GM21515 (cell line): Measurements from ENCODE around the gene BTBD9.

Experiments
- ATAC-seq: cut with Tn5 transposase; IDR thresholded peaks from one replicate; pipeline ENCODE4 v1.9.1; 2021; ENCODE audit not compliant: unreplicated experiment

The BTBD9 gene

DNA sequence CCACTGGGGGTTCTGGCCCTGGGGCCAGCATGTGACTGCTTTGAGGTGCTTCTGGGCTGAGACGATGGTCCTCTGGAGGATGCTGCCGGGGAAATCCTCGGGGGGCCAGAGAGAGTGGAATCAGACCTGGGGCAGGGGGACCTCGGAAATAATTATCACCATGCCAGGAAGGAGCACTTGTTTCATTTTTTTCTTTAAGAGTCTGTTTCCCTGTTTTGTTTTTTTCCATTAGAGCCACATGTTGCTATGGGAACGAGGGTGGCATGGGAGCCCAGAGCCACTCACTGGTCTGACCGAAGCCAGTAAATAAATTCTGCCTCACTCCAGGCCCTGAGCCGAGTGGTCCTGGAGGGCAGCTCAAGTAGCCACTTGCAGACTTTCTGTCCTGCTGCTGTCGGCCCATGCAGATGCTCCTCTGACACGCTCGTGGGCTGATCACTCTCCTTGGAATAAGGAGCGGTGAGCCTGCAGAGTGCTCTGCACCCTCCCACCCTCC lies 455.1 kb downstream of the BTBD9 start:
- ATAC-seq = no peak

GRCh38 chr6:38183856-38184584 lies 455.7 kb downstream of the BTBD9 start:
- no peak for ATAC-seq

- ATAC-seq = no peak
These were observed 457.3 kb downstream of the BTBD9 start for GRCh38 chr6:38182426-38182825.

- no peak for ATAC-seq
These were observed 459.1 kb downstream of the BTBD9 start for GRCh38 chr6:38180586-38180985.

GRCh38 chr6:38179794-38180430 lies 459.8 kb downstream of the BTBD9 start:
- no peak for ATAC-seq

- no peak for ATAC-seq
These were observed 460.4 kb downstream of the BTBD9 start for GRCh38 chr6:38179300-38179699.

DNA sequence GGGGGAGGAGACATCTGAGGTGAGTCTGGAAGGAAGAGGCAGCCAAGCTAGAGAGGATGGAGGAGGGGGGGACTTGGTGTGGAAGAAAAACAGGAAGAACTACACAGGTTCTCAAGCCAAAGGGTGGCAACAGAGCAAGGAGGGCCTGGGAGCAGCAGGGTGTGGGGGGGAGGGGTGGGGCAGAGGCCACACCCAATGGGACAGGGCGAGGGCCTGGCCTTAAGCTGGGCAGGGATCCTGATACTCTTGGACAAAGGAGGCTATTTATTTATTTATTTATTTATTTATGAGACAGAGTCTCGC lies 461.2 kb downstream of the BTBD9 start:
- no peak for ATAC-seq

DNA sequence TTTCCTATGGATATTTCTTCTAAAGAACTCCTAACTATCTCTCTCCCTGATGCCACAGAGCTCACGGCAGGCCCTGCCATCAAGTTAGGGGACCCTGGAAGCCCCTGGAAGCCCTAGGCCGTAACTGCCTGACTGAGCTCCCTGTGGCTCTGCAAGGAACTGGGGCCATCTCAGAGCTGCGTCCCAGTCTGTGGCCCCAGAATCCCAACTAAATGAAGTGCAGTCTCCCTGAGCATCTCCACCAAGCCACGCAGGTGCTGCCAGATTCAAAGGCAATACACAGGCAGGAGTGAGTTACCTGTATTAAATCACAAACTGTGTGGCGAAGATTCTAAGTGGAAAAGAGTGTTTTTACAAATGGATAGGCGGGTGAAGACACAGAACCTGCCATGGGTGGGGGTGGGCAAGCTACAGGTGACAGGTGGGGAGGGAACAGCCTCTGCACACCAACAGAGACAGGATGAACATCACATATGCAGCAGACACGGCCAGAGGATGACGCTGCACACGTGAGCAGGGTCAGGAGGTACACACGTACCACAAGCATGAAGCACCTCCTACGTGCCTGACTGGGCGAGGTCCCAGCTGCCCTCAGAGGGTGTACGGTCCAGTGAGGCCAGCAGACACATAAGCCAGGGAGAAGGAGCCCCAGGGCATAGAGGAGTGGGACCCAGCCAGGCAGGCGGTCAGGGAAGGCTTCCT lies 461.7 kb downstream of the BTBD9 start:
- no peak for ATAC-seq

DNA sequence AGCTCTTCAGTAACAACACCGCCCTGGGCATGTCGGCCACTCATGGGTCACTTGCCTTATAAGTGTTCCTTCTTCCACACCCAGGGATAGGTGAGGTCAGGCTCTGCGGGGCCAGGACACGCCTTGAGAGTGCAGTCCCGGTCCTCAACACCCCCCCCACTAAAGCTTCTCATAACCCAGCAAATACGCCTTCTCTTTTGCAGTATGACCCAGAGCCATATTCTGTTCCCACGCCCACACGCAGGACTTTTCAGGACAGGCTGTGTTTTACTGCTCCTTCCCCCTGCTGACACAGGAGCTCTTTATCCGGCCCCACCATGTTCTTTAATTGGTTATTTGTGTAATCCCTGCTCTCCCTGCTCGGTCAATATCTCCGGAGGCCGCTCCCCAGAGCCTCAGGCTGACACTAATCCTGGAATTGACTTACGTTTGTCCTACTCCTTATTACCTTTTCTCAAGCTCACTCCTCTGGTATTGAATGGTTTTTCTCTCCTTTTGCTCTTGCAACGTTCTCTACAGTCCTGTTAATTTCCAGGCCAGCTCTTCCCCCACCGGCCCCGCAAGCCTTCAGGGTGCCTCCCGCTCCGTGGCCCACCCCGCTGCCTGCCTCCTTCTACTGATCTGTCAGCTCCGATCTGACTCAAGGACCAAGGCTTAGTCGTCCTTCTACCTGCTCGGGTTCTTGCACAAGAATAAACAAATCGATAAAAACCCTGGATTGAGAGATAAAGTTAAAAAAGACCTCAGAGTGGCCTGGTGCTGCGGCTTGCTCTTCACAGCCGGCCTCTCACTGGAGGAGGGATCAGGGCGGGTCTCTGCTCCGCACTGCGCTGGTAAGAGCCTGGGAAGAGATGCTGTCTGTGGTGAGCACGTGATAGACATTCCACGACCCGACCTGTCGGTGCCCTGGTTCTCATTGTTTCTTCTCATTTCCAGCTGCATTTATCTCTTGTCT lies 462.7 kb downstream of the BTBD9 start:
- ATAC-seq = no peak

- ATAC-seq = no peak
These were observed 463.9 kb downstream of the BTBD9 start for GRCh38 chr6:38175786-38176185.

DNA sequence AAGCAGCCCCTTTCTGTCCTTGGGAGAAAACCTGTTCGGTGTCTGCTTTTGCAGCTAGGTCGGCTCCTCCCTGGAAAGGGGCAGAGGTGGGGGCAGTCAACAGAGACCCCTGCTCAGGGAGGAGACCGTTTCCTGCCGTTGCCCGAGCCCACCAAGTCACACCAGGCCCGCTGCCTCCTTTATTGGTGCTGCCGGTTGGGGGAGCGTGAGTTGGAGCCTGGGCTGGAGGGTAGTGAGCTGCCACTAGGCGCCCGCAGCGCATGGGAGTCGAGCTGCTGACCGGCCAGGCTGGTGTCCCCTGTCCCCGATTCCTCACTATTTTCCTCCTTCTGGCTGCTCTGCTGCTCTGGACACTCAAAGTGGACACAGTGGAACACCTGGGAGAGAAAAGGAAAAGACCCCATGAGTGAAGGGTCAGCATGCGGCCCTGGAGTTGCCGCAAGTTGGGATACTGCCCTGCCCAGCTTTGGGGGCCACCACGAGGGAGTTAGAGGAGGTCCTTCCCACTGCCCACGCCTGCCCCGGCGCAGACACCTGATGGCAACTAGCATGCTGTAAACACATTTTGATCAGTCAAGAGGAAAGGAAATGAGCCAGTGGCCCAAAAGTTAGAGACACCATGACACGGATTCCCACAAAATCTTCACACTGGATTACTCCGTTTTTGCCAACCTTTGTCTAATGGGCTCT lies 464.8 kb downstream of the BTBD9 start:
- no peak for ATAC-seq

DNA sequence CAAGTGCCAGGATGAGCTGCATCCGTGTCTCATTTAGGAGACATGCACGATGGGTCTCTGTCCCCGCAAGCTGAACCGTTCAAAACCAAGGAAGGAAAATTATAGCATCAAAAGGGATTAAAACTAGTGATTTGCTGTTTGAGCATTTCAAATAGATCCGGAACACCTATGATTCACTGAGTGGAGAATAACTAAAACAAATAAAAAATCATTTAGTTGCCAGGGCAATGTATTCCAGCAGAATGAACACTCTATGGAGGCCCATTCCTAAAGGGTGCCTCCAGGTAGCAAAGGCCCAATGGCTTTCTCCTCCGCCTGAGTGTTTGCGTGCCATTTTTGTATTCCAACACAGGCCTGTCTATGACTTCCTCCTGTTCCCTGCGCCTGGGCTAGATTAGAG lies 465.4 kb downstream of the BTBD9 start:
- no peak for ATAC-seq

DNA sequence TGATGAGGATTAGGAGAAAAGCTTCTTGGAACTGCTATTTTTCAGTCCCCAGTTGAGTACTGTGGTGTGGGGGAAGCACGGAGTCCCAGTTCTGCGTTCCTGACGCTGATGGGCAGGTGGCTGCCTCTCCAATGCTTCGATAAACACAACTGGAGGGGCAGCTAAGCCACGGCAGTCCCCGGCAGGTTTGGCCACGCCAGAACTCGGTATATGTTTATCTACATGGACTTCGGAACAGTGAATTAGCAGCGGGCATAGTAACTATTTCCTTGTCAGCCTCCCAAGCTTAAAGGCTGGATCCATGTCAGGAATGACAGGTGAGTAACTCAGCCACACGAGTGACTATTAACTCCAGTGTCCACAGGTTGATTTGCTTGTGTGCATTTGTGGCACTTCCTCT lies 465.8 kb downstream of the BTBD9 start:
- no peak for ATAC-seq

DNA sequence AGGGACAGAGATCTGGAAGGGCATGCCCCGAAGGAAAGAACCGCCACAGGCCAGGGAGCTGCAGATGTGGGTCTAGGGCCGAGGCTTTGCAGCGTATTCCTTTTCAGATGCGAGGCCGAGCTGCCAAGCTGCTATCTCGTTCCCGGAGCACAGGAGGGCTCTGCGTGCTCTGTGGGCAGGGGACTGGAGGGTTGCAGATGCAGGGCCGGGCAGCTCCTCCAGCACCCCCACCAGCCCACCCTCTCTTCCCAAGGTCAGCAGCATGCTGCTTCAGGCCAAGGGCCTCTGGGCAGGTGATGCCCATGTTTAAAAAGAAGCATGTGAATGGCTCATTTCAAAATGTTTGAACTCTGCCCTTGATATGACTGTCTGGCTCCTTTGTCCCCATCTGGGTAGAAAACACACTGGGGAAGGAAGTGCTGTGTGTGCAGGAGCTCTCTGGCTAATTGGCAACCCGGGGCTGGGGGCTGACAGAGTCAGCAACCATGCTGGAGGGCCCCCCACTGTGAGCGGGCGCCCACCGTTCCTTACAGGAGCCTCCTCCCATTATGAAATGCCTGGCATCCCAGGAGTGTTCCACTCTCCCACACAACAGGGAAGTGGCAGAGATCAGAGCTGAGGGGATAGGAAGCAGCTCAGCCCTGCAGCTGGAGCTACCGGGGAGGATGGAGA lies 466.9 kb downstream of the BTBD9 start:
- no peak for ATAC-seq

DNA sequence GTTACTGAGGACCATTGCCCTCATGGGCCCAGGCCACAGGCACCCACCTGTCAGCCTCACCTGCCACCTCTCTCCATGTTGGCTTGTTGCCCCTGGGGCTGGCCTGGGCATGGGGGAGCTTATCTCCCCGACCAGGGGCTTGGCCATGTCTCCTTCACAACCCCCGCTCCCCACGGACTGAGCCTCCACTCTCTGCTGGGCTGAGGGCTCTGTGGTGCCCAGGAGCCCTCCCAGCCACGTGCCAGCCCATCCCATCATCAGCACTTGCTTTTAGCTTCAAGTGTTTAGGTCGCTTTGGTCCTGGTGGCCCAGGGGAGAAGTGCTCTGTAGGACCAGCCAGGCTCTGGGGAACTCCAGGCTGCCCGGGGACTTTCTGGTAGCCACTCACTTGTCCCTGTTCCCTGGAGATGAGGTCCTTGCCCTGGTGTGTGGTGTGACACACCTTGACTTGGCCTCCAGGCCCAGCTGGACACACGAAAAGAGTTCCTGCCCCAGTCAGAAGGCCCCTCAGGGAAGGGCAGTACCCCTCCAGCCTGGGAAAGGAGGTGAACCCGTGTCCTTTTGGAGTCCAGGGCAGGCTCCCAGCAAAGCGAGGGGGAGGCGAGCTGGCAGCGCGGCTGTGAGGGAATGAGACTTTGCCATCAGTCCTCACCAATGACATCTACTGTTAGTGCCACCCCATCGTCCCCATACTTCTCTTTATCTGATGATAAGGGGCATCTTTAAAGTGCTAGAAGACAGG lies 467.6 kb downstream of the BTBD9 start:
- no peak for ATAC-seq

- no peak for ATAC-seq
These were observed 468.9 kb downstream of the BTBD9 start for GRCh38 chr6:38170666-38171355.

GRCh38 chr6:38169977-38170526 lies 469.7 kb downstream of the BTBD9 start:
- no peak for ATAC-seq

- no peak for ATAC-seq
These were observed 470.3 kb downstream of the BTBD9 start for GRCh38 chr6:38169221-38169976.
